ENCODE data around the gene RBM28.

The RBM28 gene

GRCh38 chr7:128380483-128381106 lies 36.9 kb upstream of the RBM28 start:
- Mint-ChIP-seq H3K9me3 (no peaks in the 10 kb centered on the region), H3K36me3 (ENCODE audit: low read depth) (no peaks in the 10 kb centered on the region), H3K27ac (no peak overlapping the region), H3K27me3 (no peaks in the 10 kb centered on the region), H3K4me3 (no peak overlapping the region), H3K4me1 (ENCODE audit: low read depth) (no peaks in the 10 kb centered on the region)

- Mint-ChIP-seq H3K27me3 (no peaks in the 10 kb centered on the region), H3K36me3 (ENCODE audit: low read depth) (no peaks in the 10 kb centered on the region), H3K27ac (no peak overlapping the region), H3K4me3 (no peak overlapping the region), H3K9me3 (no peaks in the 10 kb centered on the region), H3K4me1 (ENCODE audit: low read depth) (no peaks in the 10 kb centered on the region)
These were observed 36.3 kb upstream of the RBM28 start for GRCh38 chr7:128379900-128380479.

GRCh38 chr7:128378637-128379036 lies 34.9 kb upstream of the RBM28 start:
- Mint-ChIP-seq H3K4me3 (no peak overlapping the region), H3K9me3 (no peaks in the 10 kb centered on the region), H3K27ac (no peak overlapping the region), H3K27me3 (peaks cover 5% of the 10 kb centered on the region), H3K4me1 (ENCODE audit: low read depth) (no peaks in the 10 kb centered on the region), H3K36me3 (ENCODE audit: low read depth) (no peaks in the 10 kb centered on the region)

GRCh38 chr7:128376077-128376476 lies 32.4 kb upstream of the RBM28 start:
- H3K4me1 Mint-ChIP-seq (ENCODE audit: low read depth), result no peaks in the 10 kb centered on the region

GRCh38 chr7:128374041-128374440 lies 30.3 kb upstream of the RBM28 start:
- peaks cover 10% of the 10 kb centered on the region for H3K27me3 Mint-ChIP-seq
- H3K36me3 Mint-ChIP-seq (ENCODE audit: low read depth), result no peaks in the 10 kb centered on the region
- H3K9me3 Mint-ChIP-seq, result no peaks in the 10 kb centered on the region
- no peaks in the 10 kb centered on the region for H3K4me1 Mint-ChIP-seq (ENCODE audit: low read depth)
- H3K4me3 Mint-ChIP-seq, result no peak overlapping the region
- H3K27ac Mint-ChIP-seq, result no peak overlapping the region

More at GRCh38 chr7:128376077-128376476, 32.4 kb upstream of the RBM28 start:
- H3K9me3 Mint-ChIP-seq, result no peaks in the 10 kb centered on the region
- H3K4me3 Mint-ChIP-seq, result no peak overlapping the region
- no peak overlapping the region for H3K27ac Mint-ChIP-seq
- no peaks in the 10 kb centered on the region for H3K36me3 Mint-ChIP-seq (ENCODE audit: low read depth)
- peaks cover 10% of the 10 kb centered on the region for H3K27me3 Mint-ChIP-seq

- Mint-ChIP-seq H3K27ac (no peak overlapping the region), H3K4me1 (ENCODE audit: low read depth) (no peaks in the 10 kb centered on the region), H3K4me3 (no peak overlapping the region), H3K9me3 (no peaks in the 10 kb centered on the region), H3K27me3 (peaks cover 10% of the 10 kb centered on the region), H3K36me3 (ENCODE audit: low read depth) (no peaks in the 10 kb centered on the region)
These were observed 29.9 kb upstream of the RBM28 start for GRCh38 chr7:128373606-128374005.

- H3K27ac Mint-ChIP-seq, result no peak overlapping the region
- H3K9me3 Mint-ChIP-seq, result no peaks in the 10 kb centered on the region
These were observed 26.8 kb upstream of the RBM28 start for GRCh38 chr7:128370491-128370890.

GRCh38 chr7:128366986-128367385 lies 23.3 kb upstream of the RBM28 start:
- H3K27ac Mint-ChIP-seq, result no peak overlapping the region
- H3K36me3 Mint-ChIP-seq (ENCODE audit: low read depth), result no peaks in the 10 kb centered on the region
- peaks cover 54% of the 10 kb centered on the region for H3K27me3 Mint-ChIP-seq
- no peak overlapping the region for H3K4me3 Mint-ChIP-seq
- no peaks in the 10 kb centered on the region for H3K9me3 Mint-ChIP-seq
- peaks cover 12% of the 10 kb centered on the region for H3K4me1 Mint-ChIP-seq (ENCODE audit: low read depth)

More at GRCh38 chr7:128370491-128370890, 26.8 kb upstream of the RBM28 start:
- Mint-ChIP-seq H3K36me3 (ENCODE audit: low read depth) (no peaks in the 10 kb centered on the region), H3K27me3 (peaks cover 29% of the 10 kb centered on the region), H3K4me1 (ENCODE audit: low read depth) (no peaks in the 10 kb centered on the region), H3K4me3 (no peak overlapping the region)

- Mint-ChIP-seq H3K27ac (no peak overlapping the region), H3K27me3 (peaks cover 57% of the 10 kb centered on the region), H3K4me1 (ENCODE audit: low read depth) (peaks cover 15% of the 10 kb centered on the region), H3K9me3 (no peaks in the 10 kb centered on the region), H3K36me3 (ENCODE audit: low read depth) (no peaks in the 10 kb centered on the region), H3K4me3 (no peak overlapping the region)
These were observed 22.6 kb upstream of the RBM28 start for GRCh38 chr7:128366300-128366699.

- Mint-ChIP-seq H3K27ac (no peak overlapping the region), H3K4me3 (no peak overlapping the region), H3K9me3 (no peaks in the 10 kb centered on the region), H3K4me1 (ENCODE audit: low read depth) (peaks cover 22% of the 10 kb centered on the region), H3K27me3 (peaks cover 64% of the 10 kb centered on the region), H3K36me3 (ENCODE audit: low read depth) (no peaks in the 10 kb centered on the region)
These were observed 21.7 kb upstream of the RBM28 start for GRCh38 chr7:128365432-128365831.

- Mint-ChIP-seq H3K27me3 (peaks cover 64% of the 10 kb centered on the region), H3K4me1 (ENCODE audit: low read depth) (peaks cover 22% of the 10 kb centered on the region), H3K9me3 (no peaks in the 10 kb centered on the region), H3K36me3 (ENCODE audit: low read depth) (no peaks in the 10 kb centered on the region), H3K4me3 (no peak overlapping the region), H3K27ac (no peak overlapping the region)
These were observed 20.6 kb upstream of the RBM28 start for GRCh38 chr7:128364166-128364870.

- Mint-ChIP-seq H3K27me3 (peaks cover 70% of the 10 kb centered on the region), H3K4me1 (ENCODE audit: low read depth) (peaks cover 22% of the 10 kb centered on the region), H3K36me3 (ENCODE audit: low read depth) (no peaks in the 10 kb centered on the region), H3K27ac (no peak overlapping the region), H3K9me3 (no peaks in the 10 kb centered on the region), H3K4me3 (no peak overlapping the region)
These were observed 19.6 kb upstream of the RBM28 start for GRCh38 chr7:128363261-128363721.

- Mint-ChIP-seq H3K9me3 (no peaks in the 10 kb centered on the region), H3K36me3 (ENCODE audit: low read depth) (no peaks in the 10 kb centered on the region), H3K27me3 (peaks cover 72% of the 10 kb centered on the region), H3K4me3 (peak overlapping the region; percentile 15), H3K4me1 (ENCODE audit: low read depth) (peaks cover 22% of the 10 kb centered on the region), H3K27ac (no peak overlapping the region)
These were observed 19.0 kb upstream of the RBM28 start for GRCh38 chr7:128362670-128363069.

GRCh38 chr7:128361411-128362379 lies 18.0 kb upstream of the RBM28 start, which contains the start of gene PRRT4:
PRRT4 (minus strand) TSS chr7:128361690.
- no peaks in the 10 kb centered on the region for H3K9me3 Mint-ChIP-seq
- H3K27ac Mint-ChIP-seq, result peak within 1 kb of the TSS; percentile 41
- peaks cover 65% of the 10 kb centered on the region for H3K27me3 Mint-ChIP-seq
- H3K36me3 Mint-ChIP-seq (ENCODE audit: low read depth), result no peaks in the 10 kb centered on the region
- peaks cover 22% of the 10 kb centered on the region for H3K4me1 Mint-ChIP-seq (ENCODE audit: low read depth)
- H3K4me3 Mint-ChIP-seq, result peak within 1 kb of the TSS; percentile 73
